Adrenal gland (tissue), 12 donors: ENCODE data around the gene SLC8A2. TPM values are rescaled to one million over a fixed set of nuclear protein-coding genes. Genes with fewer than 3 reads are reported as not detected.

Experiments
- DNase-seq, 7 donors: peaks; one replicate each; pipeline ENCODE4 v3.0.0-alpha.2; 2019 to 2020
- H3K27ac ChIP-seq, 5 donors: fragments of 200-600 bp; sonication (generic) in 4 of 5; 1 replicate in 3 of 5; 2 replicates in 2 of 5; pipeline versions ENCODE4 v1.5.1 to v1.8.0; 2016 to 2020; ENCODE audit warnings: mild to moderate bottlenecking in 1 of 5
- H3K27me3 ChIP-seq: fragments of 200-600 bp; 2 replicates; pipeline ENCODE4 v1.8.0; 2021
- H3K36me3 ChIP-seq, 2 donors: fragments of 200-600 bp; replicated peaks in 1 of 2; 1 replicate in 1 of 2; 2 replicates in 1 of 2; pipeline versions ENCODE4 v1.5.1 to v1.8.0; 2018 to 2022
- H3K4me1 ChIP-seq, 2 donors: fragments of 200-600 bp; replicated peaks in 1 of 2; 1 replicate in 1 of 2; 2 replicates in 1 of 2; pipeline versions ENCODE4 v1.5.1 to v1.8.0; 2018 to 2021
- H3K4me3 ChIP-seq, 4 donors: fragments of 200-600 bp; sonication (generic) in 3 of 4; one replicate each; pipeline ENCODE4 v1.5.1; 2016 to 2018
- H3K9me3 ChIP-seq, 3 donors: fragments of 200-600 bp; sonication (generic) in 1 of 3; replicated peaks in 1 of 3; 1 replicate in 2 of 3; 2 replicates in 1 of 3; pipeline versions ENCODE4 v1.5.1 to v1.8.0; 2016 to 2021
- POLR2A ChIP-seq, 2 donors: fragments of 450-650 bp; IDR thresholded peaks; one replicate each; pipeline ENCODE4 v1.6.1; 2017; ENCODE audit warnings: antibody characterized with exemption in 2 of 2, mild to moderate bottlenecking in 2 of 2, moderate library complexity in 1 of 2
- WGBS, 4 donors: extraction: QIAGEN DNeasy Blood & Tissue Kit in 2 of 4; methylation state at CpG; one replicate each; pipeline versions ENCODE4 v1.1.5 to v1.1.7; 2013 to 2017; 5-methylcytosine and 5-hydroxymethylcytosine counted together
- intact Hi-C, 2 donors: fragments of 100-400 bp; cut with DNase I; formaldehyde crosslinking; loops; one replicate each; pipeline versions ENCODE4 v1.14.1 to v1.15.0; 2022 to 2023
- polyA plus RNA-seq, 3 donors: library from polyadenylated mRNA; stranded (reverse); fragments of 200-250 nt in 2 of 3; fragments of 350-450 nt in 1 of 3; fragmentation: Illumina TruSeq in 1 of 3; extraction: RNeasy Lipid Tissue Mini Kit (QIAGEN cat#74804) in 1 of 3; gene quantifications; one replicate each; pipeline ENCODE4 v1.2.3, GENCODE V29; 2013 to 2014
- total RNA-seq, 9 donors: library from RNA; depleted of rRNA in 4 of 9; stranded (reverse); fragments of >200 nt in 4 of 9; fragments of 120-200 nt in 1 of 9; fragmentation: NEBNext Ultra II Directional in 1 of 9; extraction: Animal tissue kit (Norgen Biotek cat#: 25700) in 1 of 9; gene quantifications; one replicate each; pipeline versions ENCODE4 v1.1.0 to v1.2.4, GENCODE V29; 2013 to 2023
- TF ChIP-seq, protein P1 (sequence below), 6 experiments: fragments of 450-650 bp in 4 of 6; fragments of 200-600 bp in 2 of 6; sonication (generic) in 1 of 6; IDR thresholded peaks; 1 replicate in 5 of 6; 2 replicates in 1 of 6; pipeline versions ENCODE4 v1.5.1 to v1.8.0; 2016 to 2021; ENCODE audit warnings: antibody characterized with exemption in 6 of 6, mild to moderate bottlenecking in 2 of 6, moderate library complexity in 1 of 6
- donor health status: healthy with polysubstance abuse.
- donor health status: Bipolar disorder and iron deficiency.
- donor health status: DM: yes; HTN: yes; CAD: no.
- donor health status: DM: no; HTN: no; CAD: no.
- donor health status: DM: no; HTN: no; CAD: no.
- donor health status: DM: yes; HTN: yes; CAD: no.

SLC8A2 gene
- total and polyA plus RNA-seq, 12 donors = 0.22 to 6.1 (median 3.0) TPM; not detected in 3

DNA sequence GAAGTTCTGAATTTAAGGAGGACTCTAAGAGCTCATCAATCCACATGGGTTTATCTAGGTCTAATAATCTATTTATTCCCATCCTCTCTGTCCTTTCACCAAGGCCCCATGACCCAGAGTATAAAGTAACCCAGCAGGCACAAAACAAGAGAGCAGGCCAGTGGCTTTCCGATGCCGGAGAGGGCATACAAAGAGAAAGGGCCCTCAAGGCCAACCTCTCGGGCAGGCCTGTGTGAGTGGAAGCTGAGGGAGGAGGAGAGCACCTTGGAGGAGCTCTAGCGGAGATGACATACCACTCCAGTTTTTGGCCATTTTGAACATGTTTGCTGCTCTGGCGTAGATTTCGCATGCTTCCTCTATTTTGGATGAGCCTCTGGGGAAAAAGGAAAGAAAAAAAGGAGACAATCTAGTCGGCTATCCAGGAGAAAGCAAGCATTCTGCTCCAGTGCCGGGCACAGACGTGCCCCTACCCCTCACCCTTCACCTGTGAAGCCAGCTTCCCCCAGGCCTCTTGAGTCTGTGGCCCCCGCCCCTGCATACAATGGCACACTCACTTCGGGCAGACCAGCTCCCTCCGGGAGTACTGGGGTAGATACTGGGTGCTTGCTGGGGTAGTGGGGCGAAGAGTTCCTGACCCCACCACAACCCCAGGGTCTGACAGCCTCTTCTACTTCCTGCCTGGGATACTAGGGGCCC lies 31.6 kb upstream of the SLC8A2 start:
- H3K36me3 ChIP-seq = peaks cover 0 to 55% of the 10 kb centered on the region in 2 donors

DNA sequence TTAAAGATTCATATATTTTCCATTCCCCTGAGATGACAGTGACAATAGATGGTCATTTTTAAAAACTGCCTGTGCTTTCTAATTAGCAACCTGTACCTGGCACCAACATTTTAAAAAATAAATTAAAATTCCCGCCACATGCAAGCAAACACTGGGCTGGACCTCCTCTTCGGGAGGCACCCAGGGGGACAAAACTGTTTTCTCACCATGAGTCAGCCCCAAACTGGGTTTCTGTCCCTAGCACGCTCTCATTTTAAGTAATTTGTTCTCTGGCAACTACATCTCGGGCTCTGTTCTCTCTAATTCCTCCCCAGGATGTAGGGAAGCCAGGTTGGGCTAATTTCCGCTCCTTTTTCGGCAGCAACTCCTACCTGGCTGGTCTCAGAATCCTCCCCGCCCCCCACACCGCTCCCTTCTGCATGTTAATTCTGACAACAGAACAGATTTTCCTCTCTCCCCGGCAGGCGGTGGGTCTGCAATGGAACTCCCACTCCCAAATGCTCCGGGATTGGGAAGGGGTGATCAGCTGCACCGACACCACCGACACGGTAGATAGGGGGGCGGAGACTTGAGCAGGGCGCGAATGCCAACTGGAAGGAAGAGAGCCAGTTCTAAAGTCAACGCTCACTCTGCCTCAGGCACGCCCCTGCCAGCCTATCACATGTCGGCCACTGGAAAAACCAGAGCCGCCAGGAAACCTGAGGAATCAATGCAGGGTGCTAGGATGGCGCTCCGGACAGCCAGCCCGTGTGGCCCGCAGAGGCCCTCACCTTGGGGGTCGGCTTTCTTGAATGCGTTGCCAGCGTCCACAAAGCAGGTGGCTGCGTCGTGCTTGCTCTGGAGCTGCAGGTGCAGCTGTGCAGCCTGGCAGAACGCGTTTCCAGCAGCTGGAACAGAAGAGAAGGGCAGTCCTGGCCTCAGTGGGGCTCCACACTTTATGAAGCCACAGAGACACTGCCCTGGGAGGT lies 28.5 kb upstream of the SLC8A2 start:
- 80 to 91% (median 88%) methylated on average over 19 to 32 of the region's 32 CpGs for WGBS, 4 donors
- TF ChIP-seq, protein P1, sequence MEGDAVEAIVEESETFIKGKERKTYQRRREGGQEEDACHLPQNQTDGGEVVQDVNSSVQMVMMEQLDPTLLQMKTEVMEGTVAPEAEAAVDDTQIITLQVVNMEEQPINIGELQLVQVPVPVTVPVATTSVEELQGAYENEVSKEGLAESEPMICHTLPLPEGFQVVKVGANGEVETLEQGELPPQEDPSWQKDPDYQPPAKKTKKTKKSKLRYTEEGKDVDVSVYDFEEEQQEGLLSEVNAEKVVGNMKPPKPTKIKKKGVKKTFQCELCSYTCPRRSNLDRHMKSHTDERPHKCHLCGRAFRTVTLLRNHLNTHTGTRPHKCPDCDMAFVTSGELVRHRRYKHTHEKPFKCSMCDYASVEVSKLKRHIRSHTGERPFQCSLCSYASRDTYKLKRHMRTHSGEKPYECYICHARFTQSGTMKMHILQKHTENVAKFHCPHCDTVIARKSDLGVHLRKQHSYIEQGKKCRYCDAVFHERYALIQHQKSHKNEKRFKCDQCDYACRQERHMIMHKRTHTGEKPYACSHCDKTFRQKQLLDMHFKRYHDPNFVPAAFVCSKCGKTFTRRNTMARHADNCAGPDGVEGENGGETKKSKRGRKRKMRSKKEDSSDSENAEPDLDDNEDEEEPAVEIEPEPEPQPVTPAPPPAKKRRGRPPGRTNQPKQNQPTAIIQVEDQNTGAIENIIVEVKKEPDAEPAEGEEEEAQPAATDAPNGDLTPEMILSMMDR (IDR thresholded peaks at IDR 0.05) = no peak
- TF ChIP-seq POLR2A (IDR thresholded peaks at IDR 0.05) = no peak
- H3K4me1 ChIP-seq = peaks cover 10 to 21% of the 10 kb centered on the region in 2 donors
- peaks cover 0 to 79% of the 10 kb centered on the region in 2 donors for H3K36me3 ChIP-seq
- intact Hi-C loops = no loop called here
- H3K27me3 ChIP-seq = no peaks in the 10 kb centered on the region
- no peak for DNase-seq
- no peak overlapping the region for H3K27ac ChIP-seq
- no peaks in the 10 kb centered on the region for H3K9me3 ChIP-seq
- H3K4me3 ChIP-seq = no peak overlapping the region

More for the DNA sequence above, 31.6 kb upstream of the SLC8A2 start:
- Histone ChIP-seq H3K9me3 (no peaks in the 10 kb centered on the region), H3K27me3 (no peaks in the 10 kb centered on the region), H3K27ac (peak overlapping the region in 4 of 5 donors; percentile 14 to 100 (median 52)), H3K4me3 (no peak overlapping the region), H3K4me1 (peaks cover 28 to 46% of the 10 kb centered on the region in 2 donors)
- intact Hi-C loops = no loop called here
- peak in 6 of 7 donors; percentile 61 to 74 (median 68) for DNase-seq
- no peak for TF ChIP-seq POLR2A (IDR thresholded peaks at IDR 0.05)
- TF ChIP-seq, protein P1 (IDR thresholded peaks at IDR 0.05) = no peak
- WGBS, 4 donors = 61 to 70% (median 67%) methylated on average over 11 to 13 of the region's 13 CpGs

DNA sequence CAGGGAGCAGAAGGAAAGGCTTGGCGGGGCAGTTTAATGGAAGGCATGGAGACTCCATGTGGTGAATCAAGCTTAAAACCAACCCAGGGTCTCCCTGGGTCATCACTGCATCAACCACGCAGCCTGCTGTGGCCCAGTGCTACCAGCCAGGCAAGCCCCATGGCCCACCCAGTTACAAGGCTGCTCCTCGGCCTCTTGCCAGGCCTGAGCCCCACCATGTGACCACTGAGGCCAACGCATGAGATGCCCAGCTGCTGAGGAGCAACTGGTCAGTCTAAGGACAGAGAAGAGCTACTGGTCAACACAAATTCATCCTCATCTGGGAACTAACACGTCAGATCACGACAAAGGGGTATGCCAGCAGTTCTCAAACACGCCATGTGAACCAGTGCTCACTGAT lies 27.7 kb upstream of the SLC8A2 start:
- H3K4me3 ChIP-seq = no peak overlapping the region
- no peak for DNase-seq
- TF ChIP-seq, protein P1 (IDR thresholded peaks at IDR 0.05) = no peak
- TF ChIP-seq POLR2A (IDR thresholded peaks at IDR 0.05) = no peak
- H3K4me1 ChIP-seq = peaks cover 10 to 19% of the 10 kb centered on the region in 2 donors
- intact Hi-C loops = no loop called here
- H3K27me3 ChIP-seq = no peaks in the 10 kb centered on the region
- 85 to 94% (median 89%) methylated on average over 4 to 7 of the region's 7 CpGs for WGBS, 4 donors
- H3K9me3 ChIP-seq = no peaks in the 10 kb centered on the region
- peaks cover 0 to 79% of the 10 kb centered on the region in 2 donors for H3K36me3 ChIP-seq
- no peak overlapping the region for H3K27ac ChIP-seq

DNA sequence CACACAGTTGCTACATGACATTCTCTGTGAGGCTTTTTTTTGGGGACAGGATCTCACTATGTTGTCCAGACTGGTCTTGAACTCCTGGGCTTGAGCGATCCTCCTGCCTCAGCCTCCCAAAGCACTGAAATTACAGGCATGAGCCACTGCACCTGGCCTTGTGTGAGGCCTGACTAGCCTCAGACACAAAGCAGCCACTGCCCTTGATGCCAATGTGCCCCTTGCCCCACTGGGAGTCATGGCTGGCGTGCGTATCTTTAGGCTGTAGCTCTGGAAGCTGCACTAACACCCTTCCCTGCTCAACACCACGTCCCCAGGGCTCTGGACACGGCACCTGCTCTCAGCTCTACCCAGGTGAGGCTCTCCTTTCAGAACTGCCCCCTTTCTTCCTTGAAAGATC lies 26.9 kb upstream of the SLC8A2 start:
- TF ChIP-seq, protein P1 (IDR thresholded peaks at IDR 0.05) = no peak
- TF ChIP-seq POLR2A (IDR thresholded peaks at IDR 0.05) = no peak
- intact Hi-C loops = no loop called here
- H3K4me3 ChIP-seq = no peak overlapping the region
- peaks cover 8 to 11% of the 10 kb centered on the region in 2 donors for H3K4me1 ChIP-seq
- no peaks in the 10 kb centered on the region for H3K9me3 ChIP-seq
- peaks cover 0 to 73% of the 10 kb centered on the region in 2 donors for H3K36me3 ChIP-seq
- DNase-seq = no peak
- H3K27me3 ChIP-seq = no peaks in the 10 kb centered on the region
- H3K27ac ChIP-seq = peak overlapping the region in 3 of 5 donors; percentile 22 to 34 (median 29)
- WGBS, 4 donors = 92 to 100% (median 95%) methylated on average over 1 to 5 of the region's 5 CpGs
